WERI-Rb-1 (cell line): Measurements from ENCODE around the gene PHAX.

Experiments
- DNase-seq: peaks from one replicate; pipeline ENCODE4 v3.0.0-alpha.2; 2020
- H3K27ac ChIP-seq: fragments of 250-450 bp; sonication (Bioruptor Pico); 2 replicates; pipeline ENCODE4 v1.5.1; 2020; ENCODE audit warnings: mild to moderate bottlenecking, moderate library complexity
- H3K27me3 ChIP-seq: fragments of 250-450 bp; sonication (Bioruptor Pico); 2 replicates; pipeline ENCODE4 v1.5.1; 2021; ENCODE audit warnings: mild to moderate bottlenecking, low read depth, moderate library complexity; ENCODE audit not compliant: insufficient read depth, severe bottlenecking
- H3K36me3 ChIP-seq: fragments of 250-450 bp; sonication (Bioruptor Pico); 2 replicates; pipeline ENCODE4 v1.5.1; 2020; ENCODE audit warnings: mild to moderate bottlenecking, moderate library complexity
- H3K4me3 ChIP-seq: 2 replicates; pipeline ENCODE4 v1.5.1; 2011; ENCODE audit warnings: low read depth, mild to moderate bottlenecking, control low read depth, low read length
- H3K9me3 ChIP-seq: fragments of 250-450 bp; sonication (Bioruptor Pico); 2 replicates; pipeline ENCODE4 v1.5.1; 2021; ENCODE audit warnings: mild to moderate bottlenecking, moderate library complexity; ENCODE audit not compliant: severe bottlenecking
- TF ChIP-seq, protein P1 (sequence below): IDR thresholded peaks from 2 replicates; pipeline ENCODE4 v1.5.1; 2011; ENCODE audit warnings: low read depth, mild to moderate bottlenecking, control low read depth, inconsistent platforms, low read length

Gene PHAX

DNA sequence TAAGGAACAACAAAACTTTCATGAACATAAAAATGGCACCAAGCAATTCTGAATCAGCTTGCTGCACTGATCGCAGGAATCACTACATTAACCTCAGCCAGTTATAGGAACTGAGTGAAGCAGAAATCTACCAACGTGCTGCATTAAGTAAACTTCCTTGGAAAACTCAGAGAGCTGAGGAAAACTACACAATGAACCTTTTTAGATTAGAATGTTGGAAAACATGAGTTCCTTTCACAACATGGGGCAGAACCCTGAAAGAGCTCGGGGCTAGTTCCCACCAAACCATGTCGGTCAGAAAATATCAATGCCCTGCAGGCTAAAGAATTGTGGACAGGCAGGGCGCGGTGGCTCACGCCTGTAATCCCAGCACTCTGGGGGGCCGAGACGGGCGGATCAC lies 25.1 kb upstream of the PHAX start:
- Histone ChIP-seq H3K36me3 (peaks cover 33% of the 10 kb centered on the region), H3K4me3 (no peak overlapping the region), H3K27ac (no peak overlapping the region), H3K9me3 (no peaks in the 10 kb centered on the region), H3K27me3 (no peaks in the 10 kb centered on the region)
- TF ChIP-seq, protein P1, sequence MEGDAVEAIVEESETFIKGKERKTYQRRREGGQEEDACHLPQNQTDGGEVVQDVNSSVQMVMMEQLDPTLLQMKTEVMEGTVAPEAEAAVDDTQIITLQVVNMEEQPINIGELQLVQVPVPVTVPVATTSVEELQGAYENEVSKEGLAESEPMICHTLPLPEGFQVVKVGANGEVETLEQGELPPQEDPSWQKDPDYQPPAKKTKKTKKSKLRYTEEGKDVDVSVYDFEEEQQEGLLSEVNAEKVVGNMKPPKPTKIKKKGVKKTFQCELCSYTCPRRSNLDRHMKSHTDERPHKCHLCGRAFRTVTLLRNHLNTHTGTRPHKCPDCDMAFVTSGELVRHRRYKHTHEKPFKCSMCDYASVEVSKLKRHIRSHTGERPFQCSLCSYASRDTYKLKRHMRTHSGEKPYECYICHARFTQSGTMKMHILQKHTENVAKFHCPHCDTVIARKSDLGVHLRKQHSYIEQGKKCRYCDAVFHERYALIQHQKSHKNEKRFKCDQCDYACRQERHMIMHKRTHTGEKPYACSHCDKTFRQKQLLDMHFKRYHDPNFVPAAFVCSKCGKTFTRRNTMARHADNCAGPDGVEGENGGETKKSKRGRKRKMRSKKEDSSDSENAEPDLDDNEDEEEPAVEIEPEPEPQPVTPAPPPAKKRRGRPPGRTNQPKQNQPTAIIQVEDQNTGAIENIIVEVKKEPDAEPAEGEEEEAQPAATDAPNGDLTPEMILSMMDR = no peak
- DNase-seq = no peak

DNA sequence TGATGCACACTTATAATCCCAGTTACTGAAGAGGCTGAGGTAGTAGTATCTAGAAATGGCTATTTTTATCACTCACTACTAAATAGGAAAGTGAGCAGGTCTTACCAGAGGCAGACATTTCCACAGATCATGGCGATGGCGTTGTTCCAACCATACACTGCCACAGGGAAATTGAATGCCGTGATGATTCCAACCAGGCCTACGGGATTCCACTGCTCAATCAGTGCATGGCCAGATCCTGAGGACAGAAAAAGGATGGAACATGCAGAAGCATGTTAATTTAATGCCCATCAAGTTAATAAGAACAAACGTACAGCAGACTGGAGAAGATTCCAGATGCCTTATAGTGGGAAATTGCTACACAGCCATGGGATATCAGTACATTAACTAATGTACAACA lies 23.8 kb upstream of the PHAX start:
- peaks cover 38% of the 10 kb centered on the region for H3K36me3 ChIP-seq
- no peak overlapping the region for H3K4me3 ChIP-seq
- no peaks in the 10 kb centered on the region for H3K9me3 ChIP-seq
- H3K27me3 ChIP-seq = no peaks in the 10 kb centered on the region
- H3K27ac ChIP-seq = no peak overlapping the region
- no peak for DNase-seq
- TF ChIP-seq, protein P1 = no peak

DNA sequence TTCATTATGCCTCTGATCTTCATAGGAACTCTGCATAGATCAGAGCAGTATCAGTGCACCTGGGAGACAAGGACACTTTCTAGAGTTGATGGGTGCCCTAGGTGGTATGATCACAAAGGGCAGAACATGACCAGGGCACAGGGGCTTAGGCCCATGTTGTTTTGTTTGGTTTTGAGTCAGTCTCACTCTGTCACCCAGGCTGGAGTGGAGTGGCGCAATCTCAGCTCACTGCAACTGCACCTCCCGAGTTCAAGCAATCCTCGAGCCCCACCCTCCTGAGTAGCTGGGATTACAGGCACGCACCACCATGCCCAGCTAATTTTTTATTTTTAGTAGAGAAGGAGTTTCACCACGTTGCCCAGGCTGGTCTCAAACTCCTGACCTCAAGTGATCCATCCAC lies 23.3 kb upstream of the PHAX start:
- Histone ChIP-seq H3K4me3 (no peak overlapping the region), H3K9me3 (no peaks in the 10 kb centered on the region), H3K36me3 (peaks cover 41% of the 10 kb centered on the region), H3K27me3 (no peaks in the 10 kb centered on the region), H3K27ac (no peak overlapping the region)
- TF ChIP-seq, protein P1 = no peak
- no peak for DNase-seq

DNA sequence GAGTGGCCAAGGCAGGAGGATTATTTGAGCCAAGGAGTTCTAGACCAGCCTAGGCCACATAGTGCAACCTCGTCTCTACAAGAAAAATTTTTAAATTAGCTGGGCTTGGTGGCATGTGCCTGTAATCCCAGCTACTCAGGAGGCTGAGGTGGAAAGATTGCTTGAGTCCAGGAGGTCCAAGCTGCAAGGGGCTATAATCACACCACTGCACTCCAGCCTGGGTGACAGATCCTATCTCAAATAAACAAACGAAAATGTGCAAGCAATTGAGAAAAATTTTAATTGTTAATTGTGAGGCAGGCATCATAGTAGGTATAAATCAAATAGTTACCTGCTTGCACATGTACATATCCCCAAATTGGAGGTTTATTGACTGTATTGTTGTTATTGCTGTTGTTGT lies 21.0 kb upstream of the PHAX start:
- Histone ChIP-seq H3K4me3 (no peak overlapping the region), H3K9me3 (no peaks in the 10 kb centered on the region), H3K36me3 (peaks cover 41% of the 10 kb centered on the region), H3K27me3 (no peaks in the 10 kb centered on the region), H3K27ac (no peak overlapping the region)
- TF ChIP-seq, protein P1 = no peak
- DNase-seq = no peak

DNA sequence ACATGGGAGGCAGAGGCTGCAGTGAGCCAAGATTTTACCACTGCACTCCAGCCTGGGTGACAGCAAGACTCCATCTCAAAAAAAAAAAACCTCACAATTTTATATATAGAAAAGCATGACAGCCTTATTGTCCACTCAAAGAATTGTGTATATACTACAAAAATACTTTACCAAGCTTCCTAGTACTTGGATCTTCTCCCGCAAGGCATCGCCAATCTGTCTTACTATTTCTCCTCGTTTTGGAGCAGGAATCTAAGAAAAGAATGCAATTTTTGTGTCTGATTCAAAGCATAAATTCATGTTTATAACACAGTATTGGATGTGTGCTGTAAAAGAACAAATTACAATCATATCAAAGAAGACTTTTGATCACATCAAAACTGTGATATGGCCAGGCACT lies 17.0 kb upstream of the PHAX start:
- no peak for DNase-seq
- Histone ChIP-seq H3K36me3 (peaks cover 26% of the 10 kb centered on the region), H3K27ac (no peak overlapping the region), H3K9me3 (no peaks in the 10 kb centered on the region), H3K4me3 (no peak overlapping the region), H3K27me3 (no peaks in the 10 kb centered on the region)
- TF ChIP-seq, protein P1 = no peak

DNA sequence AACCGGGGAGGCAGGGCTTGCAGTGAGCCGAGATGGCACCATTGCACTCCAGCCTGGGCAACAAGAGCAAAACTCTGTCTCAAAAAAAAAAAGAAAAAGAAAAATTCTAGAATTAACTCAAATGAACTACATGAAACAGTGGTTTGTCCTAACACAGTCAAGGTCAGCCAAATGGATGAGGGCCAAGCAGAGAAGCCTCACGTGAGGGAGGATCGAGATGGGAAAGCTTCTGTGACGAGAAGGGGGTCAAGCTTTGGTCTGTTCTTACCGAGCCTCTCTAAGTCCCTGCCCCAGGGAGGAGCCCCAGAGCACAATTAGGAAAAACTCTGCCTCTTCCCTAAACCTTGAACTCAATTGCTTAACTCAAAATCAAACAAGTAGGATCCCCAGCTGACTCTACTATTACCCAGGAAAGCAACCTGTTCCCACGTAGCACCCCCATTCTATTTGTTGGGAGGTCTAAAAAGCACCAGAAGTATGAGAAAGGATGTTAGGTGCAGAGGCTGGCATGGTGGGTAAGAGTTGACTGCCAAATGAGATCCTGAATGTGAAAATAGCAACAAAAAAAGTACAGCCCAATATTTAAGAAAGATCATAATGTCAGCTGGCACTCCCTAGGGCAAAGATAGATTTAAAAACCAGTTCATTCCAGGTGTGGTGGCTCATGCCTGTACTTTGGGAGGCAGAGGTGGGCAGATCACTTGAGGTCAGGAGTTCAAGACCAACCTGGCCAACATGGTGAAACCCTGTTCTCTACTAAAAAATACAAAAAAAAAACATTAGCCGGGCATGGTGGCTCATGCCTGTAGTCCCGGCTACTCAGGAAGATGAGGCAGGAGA lies 13.0 kb upstream of the PHAX start:
- DNase-seq = no peak
- Histone ChIP-seq H3K27me3 (no peaks in the 10 kb centered on the region), H3K9me3 (no peaks in the 10 kb centered on the region), H3K27ac (no peak overlapping the region), H3K4me3 (no peak overlapping the region), H3K36me3 (peaks cover 14% of the 10 kb centered on the region)
- TF ChIP-seq, protein P1 = no peak
